Muscle layer of duodenum (tissue), 2 donors: ENCODE measurements around the gene SH3BP4.

ENCODE experiments used
- H3K27ac ChIP-seq: one replicate; pipeline ENCODE4 v1.7.0; 2013; ENCODE audit warnings: mild to moderate bottlenecking, low read length
- H3K27me3 ChIP-seq: one replicate; pipeline ENCODE4 v1.7.0; 2013; ENCODE audit warnings: low read depth, mild to moderate bottlenecking, control low read depth, low read length
- H3K36me3 ChIP-seq, 2 donors: one replicate each; pipeline ENCODE4 v1.7.0; 2013; ENCODE audit warnings: low read length in 2 of 2, control low read depth in 1 of 2, mild to moderate bottlenecking in 1 of 2; ENCODE audit not compliant: insufficient read depth in 2 of 2, control insufficient read depth in 1 of 2
- H3K4me1 ChIP-seq, 2 donors: one replicate each; pipeline ENCODE4 v1.7.0; 2013; ENCODE audit warnings: low read length in 2 of 2, mild to moderate bottlenecking in 2 of 2, control low read depth in 1 of 2, moderate library complexity in 1 of 2; ENCODE audit not compliant: insufficient read depth in 2 of 2, control insufficient read depth in 1 of 2
- H3K4me3 ChIP-seq, 2 donors: one replicate each; pipeline ENCODE4 v1.7.0; 2013; ENCODE audit warnings: low read length in 2 of 2, low read depth in 1 of 2, mild to moderate bottlenecking in 1 of 2
- H3K9me3 ChIP-seq, 2 donors: one replicate each; pipeline ENCODE4 v1.7.0; 2013; ENCODE audit warnings: low read length in 2 of 2, control low read depth in 1 of 2, mild to moderate bottlenecking in 1 of 2; ENCODE audit not compliant: control insufficient read depth in 1 of 2
- donor health status: healthy.

The SH3BP4 gene

GRCh38 chr2:234981197-234982095, 29.6 kb downstream of the SH3BP4 start:
- Histone ChIP-seq H3K27me3 (no peaks in the 10 kb centered on the region), H3K27ac (peak overlapping the region; percentile 50), H3K36me3 (no peaks in the 10 kb centered on the region), H3K4me1 (peaks cover 6 to 21% of the 10 kb centered on the region in 2 donors), H3K9me3 (no peaks in the 10 kb centered on the region), H3K4me3 (peak overlapping the region; percentile 8 to 31)

DNA sequence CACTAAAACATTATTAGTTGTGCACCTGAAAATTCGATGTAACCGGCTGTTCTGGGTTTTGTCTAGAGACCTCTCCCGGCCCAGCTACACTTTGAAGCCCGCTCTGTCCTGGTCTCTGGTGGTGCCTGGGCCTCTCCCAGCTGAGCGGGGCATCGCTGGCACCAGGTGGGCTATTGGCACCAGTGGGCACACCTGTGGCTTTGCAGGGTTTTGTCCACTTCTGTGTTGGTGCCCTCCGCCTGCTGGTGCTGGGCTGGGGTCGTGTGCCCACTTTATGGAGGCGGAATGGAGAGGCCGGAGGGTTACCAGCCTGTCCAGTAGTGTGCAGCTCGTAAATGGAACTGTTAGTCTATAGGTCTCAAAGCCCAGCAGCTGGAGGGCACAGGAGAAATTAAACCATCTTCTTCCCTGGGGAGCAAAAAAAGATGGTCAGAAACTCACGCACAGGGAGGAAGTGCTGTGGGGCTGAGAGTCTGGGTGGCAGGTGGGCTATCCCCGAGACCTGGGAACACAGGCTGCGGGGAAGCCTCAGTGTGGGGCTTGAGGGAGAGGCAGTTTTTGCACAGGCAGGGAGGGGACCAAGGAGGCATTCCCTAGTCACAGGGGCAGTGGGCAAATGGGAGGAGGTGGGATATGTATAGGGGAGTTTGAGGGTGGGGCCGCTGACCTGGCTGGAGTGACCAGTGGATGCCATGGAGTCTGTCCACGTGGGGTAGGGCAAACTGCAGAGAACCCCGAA, 30.4 kb downstream of the SH3BP4 start:
- Histone ChIP-seq H3K4me3 (peak overlapping the region in 1 of 2 donors; percentile 19), H3K4me1 (peaks cover 6 to 21% of the 10 kb centered on the region in 2 donors), H3K36me3 (no peaks in the 10 kb centered on the region), H3K27me3 (no peaks in the 10 kb centered on the region), H3K27ac (peak overlapping the region; percentile 50), H3K9me3 (no peaks in the 10 kb centered on the region)

DNA sequence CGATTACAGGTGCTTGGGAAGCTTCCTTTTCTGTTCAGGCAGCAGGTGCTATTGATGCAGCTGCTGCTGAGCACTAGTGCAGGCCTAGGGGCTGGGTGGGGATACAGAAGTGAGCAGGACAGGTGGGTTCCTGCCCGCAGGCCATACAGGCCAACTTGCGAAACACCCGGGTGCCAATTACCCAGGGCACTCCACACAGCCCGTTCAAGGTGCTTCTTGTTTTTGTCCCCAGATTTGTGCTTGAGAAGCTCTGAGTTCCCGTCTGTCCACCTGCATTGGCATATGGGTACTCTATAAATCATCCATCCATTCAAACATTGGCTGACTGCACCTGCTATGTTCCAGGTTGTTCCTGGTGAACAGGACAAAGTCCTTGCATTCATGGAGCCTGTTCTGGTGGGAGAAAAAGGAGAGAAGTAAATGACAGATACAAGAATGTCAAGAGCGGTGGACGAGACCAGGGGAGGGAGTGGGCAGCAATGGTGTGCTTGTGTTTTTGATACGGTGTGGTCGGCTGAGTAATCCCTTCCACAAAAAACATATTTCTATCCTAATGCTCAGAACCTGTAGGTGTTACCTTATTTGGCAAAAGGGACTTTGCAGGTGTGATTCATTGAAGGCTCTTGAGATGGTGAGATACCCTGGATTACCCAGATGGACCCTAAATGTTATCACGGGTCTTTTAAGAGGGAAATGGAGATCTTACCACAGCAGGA, 31.4 kb downstream of the SH3BP4 start:
- Histone ChIP-seq H3K36me3 (no peaks in the 10 kb centered on the region), H3K27me3 (no peaks in the 10 kb centered on the region), H3K4me3 (peak overlapping the region in 1 of 2 donors; percentile 19), H3K27ac (peak overlapping the region; percentile 65), H3K9me3 (no peaks in the 10 kb centered on the region), H3K4me1 (peaks cover 6 to 21% of the 10 kb centered on the region in 2 donors)

- H3K27me3 ChIP-seq: no peaks in the 10 kb centered on the region
- no peaks in the 10 kb centered on the region for H3K36me3 ChIP-seq
- H3K9me3 ChIP-seq: no peaks in the 10 kb centered on the region
- peak overlapping the region; percentile 7 for H3K27ac ChIP-seq
- peaks cover 1 to 14% of the 10 kb centered on the region in 2 donors for H3K4me1 ChIP-seq
- no peak overlapping the region for H3K4me3 ChIP-seq
These were observed 33.9 kb downstream of the SH3BP4 start for GRCh38 chr2:234985608-234986245.

DNA sequence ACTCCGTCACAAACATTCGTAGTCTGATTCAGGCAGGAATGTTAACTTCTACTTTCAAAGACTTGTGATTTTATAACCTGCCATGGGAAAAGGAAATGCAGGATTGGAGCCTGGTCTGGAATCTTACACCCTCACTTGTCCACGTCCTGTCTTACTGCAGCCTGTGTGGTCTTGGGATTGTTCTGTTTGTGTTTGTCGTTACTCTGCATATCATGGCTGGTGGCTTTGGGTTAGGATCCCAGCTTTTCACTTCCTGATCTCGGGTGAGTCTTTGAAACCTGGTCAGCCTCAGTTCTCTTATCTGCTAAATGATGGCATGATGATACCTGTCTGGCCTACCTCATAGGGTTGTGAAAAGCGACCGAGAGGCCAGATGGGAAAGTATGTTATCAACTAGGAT, 34.6 kb downstream of the SH3BP4 start:
- Histone ChIP-seq H3K36me3 (no peaks in the 10 kb centered on the region), H3K4me3 (no peak overlapping the region), H3K4me1 (peaks cover 0 to 11% of the 10 kb centered on the region in 2 donors), H3K27me3 (no peaks in the 10 kb centered on the region), H3K9me3 (no peaks in the 10 kb centered on the region), H3K27ac (peak overlapping the region; percentile 7)

DNA sequence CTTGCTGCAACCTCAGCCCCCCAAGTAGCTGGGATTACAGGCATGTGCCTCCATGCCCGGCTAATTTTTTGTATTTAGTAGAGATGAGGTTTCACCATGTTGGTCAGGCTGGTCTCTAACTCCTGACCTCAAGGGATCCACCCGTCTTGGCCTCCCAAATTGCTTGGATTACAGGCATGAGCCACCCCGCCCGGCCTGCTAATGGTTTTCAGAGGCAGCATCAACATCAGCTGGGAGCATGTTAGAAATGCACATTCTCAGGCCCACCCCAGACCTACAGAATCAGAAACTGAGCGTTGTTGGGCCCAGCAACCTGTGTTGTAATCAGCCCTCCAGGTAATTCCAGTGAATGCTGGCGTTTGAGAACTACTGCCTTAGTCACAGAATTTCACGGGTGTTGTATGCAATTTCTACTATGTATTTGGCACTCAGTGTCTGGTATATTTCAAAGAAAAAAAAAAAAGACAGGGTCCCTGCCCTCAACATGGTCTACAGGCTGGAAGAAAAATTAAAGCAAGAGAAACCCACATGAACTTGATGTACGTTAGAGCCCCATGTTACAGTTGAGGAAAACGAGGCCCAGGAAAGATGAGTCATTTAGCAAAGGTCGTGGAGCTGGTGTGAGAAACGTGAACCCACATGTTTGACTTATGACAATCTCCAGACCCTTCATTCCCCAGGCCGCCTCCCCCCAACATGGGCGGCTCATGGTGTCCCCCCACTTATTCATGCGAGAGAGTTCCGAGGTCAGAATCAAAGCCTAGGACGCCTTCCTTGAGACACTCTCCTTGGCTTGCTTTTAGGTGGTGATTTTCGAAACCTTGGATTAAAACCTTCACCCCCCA, 35.3 kb downstream of the SH3BP4 start:
- peaks cover 0 to 11% of the 10 kb centered on the region in 2 donors for H3K4me1 ChIP-seq

GRCh38 chr2:234987754-234988153, 35.9 kb downstream of the SH3BP4 start:
- Histone ChIP-seq H3K27me3 (no peaks in the 10 kb centered on the region), H3K4me1 (peaks cover 0 to 11% of the 10 kb centered on the region in 2 donors), H3K4me3 (no peak overlapping the region), H3K9me3 (no peaks in the 10 kb centered on the region), H3K27ac (no peak overlapping the region), H3K36me3 (no peaks in the 10 kb centered on the region)

More for the DNA sequence above, 35.3 kb downstream of the SH3BP4 start:
- no peaks in the 10 kb centered on the region for H3K27me3 ChIP-seq
- no peaks in the 10 kb centered on the region for H3K9me3 ChIP-seq
- no peaks in the 10 kb centered on the region for H3K36me3 ChIP-seq
- no peak overlapping the region for H3K27ac ChIP-seq
- no peak overlapping the region for H3K4me3 ChIP-seq

- Histone ChIP-seq H3K4me1 (peaks cover 4 to 11% of the 10 kb centered on the region in 2 donors), H3K9me3 (no peaks in the 10 kb centered on the region), H3K27ac (no peak overlapping the region), H3K27me3 (no peaks in the 10 kb centered on the region), H3K36me3 (no peaks in the 10 kb centered on the region), H3K4me3 (no peak overlapping the region)
These were observed 36.7 kb downstream of the SH3BP4 start for GRCh38 chr2:234988491-234988890.

DNA sequence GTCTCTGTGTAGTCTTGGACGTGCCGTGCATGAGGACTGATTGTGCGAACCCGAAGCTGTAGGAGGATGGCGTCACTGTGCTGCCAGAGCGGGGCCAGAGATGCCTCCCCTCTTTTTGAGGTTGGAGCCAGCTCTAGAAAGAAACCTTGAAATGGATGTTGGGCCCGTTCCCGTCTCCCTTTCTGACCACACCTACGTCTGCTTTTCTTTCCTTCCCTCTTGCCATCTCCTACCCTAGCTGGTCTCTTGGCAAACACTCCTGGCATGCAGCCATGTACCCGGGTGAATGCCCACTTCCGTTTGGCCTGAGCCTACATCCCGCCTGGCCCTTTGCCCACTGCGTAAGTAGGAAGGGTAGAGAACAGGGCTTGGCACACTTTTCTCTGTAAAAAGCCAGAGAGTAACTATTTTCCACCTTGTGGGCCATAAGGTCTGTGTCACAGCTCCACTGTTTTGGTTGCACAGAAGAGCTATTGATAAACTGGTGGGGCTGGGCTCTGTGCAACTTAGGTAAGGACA, 37.4 kb downstream of the SH3BP4 start:
- Histone ChIP-seq H3K4me3 (no peak overlapping the region), H3K27me3 (no peaks in the 10 kb centered on the region), H3K27ac (peak overlapping the region; percentile 52), H3K9me3 (no peaks in the 10 kb centered on the region), H3K4me1 (peaks cover 7 to 13% of the 10 kb centered on the region in 2 donors), H3K36me3 (no peaks in the 10 kb centered on the region)

GRCh38 chr2:234990300-234990699, 38.5 kb downstream of the SH3BP4 start:
- H3K27me3 ChIP-seq: no peaks in the 10 kb centered on the region
- H3K4me1 ChIP-seq: peaks cover 11 to 13% of the 10 kb centered on the region in 2 donors
- no peak overlapping the region for H3K27ac ChIP-seq
- peaks cover 0 to under 1% of the 10 kb centered on the region in 2 donors for H3K36me3 ChIP-seq
- H3K9me3 ChIP-seq: no peaks in the 10 kb centered on the region
- H3K4me3 ChIP-seq: no peak overlapping the region
